Measurements from ENCODE around the gene EIF4G1.
"Not testable (repeated sequence)": the region's sequence is repeated elsewhere in the genome, so short reads cannot be mapped to it uniquely, and the experiment has no call there.

The EIF4G1 gene, protein sequence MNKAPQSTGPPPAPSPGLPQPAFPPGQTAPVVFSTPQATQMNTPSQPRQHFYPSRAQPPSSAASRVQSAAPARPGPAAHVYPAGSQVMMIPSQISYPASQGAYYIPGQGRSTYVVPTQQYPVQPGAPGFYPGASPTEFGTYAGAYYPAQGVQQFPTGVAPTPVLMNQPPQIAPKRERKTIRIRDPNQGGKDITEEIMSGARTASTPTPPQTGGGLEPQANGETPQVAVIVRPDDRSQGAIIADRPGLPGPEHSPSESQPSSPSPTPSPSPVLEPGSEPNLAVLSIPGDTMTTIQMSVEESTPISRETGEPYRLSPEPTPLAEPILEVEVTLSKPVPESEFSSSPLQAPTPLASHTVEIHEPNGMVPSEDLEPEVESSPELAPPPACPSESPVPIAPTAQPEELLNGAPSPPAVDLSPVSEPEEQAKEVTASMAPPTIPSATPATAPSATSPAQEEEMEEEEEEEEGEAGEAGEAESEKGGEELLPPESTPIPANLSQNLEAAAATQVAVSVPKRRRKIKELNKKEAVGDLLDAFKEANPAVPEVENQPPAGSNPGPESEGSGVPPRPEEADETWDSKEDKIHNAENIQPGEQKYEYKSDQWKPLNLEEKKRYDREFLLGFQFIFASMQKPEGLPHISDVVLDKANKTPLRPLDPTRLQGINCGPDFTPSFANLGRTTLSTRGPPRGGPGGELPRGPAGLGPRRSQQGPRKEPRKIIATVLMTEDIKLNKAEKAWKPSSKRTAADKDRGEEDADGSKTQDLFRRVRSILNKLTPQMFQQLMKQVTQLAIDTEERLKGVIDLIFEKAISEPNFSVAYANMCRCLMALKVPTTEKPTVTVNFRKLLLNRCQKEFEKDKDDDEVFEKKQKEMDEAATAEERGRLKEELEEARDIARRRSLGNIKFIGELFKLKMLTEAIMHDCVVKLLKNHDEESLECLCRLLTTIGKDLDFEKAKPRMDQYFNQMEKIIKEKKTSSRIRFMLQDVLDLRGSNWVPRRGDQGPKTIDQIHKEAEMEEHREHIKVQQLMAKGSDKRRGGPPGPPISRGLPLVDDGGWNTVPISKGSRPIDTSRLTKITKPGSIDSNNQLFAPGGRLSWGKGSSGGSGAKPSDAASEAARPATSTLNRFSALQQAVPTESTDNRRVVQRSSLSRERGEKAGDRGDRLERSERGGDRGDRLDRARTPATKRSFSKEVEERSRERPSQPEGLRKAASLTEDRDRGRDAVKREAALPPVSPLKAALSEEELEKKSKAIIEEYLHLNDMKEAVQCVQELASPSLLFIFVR (N-terminal part only)

GRCh38 chr3:184314363-184314699 lies at the start of gene EIF4G1:
EIF4G1 (plus strand) TSS chr3:184314606; CDS start chr3:184315797, 1,191 bp downstream.
- peak; percentile 54 to 95 (median 88) for DNase-seq

DNA sequence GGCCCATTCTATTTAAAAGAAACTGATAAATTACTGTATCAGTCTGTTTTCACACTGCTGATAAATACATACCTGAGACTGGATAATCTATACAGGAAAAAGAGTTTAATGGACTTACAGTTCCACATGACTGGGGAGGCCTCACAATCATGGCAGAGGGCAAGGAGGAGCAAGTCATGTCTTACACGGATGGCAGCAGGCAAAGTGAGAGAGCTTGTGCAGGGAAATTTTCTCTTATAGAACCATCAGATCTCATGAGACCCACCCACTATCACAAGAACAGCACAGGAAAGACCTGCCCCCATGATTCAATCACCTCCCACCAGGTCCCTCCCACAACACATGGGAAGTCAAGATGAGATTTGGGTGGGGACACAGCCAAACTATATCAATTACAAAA lies 47.2 kb upstream of the EIF4G1 start:
- DNase-seq = not testable (repeated sequence)

GRCh38 chr3:184272269-184272668 lies 42.1 kb upstream of the EIF4G1 start:
- DNase-seq = no peak

- peak in 2 of 51 donors; percentile 6 to 12 for DNase-seq
Measured at GRCh38 chr3:184275381-184275701, 39.1 kb upstream of the EIF4G1 start.

DNA sequence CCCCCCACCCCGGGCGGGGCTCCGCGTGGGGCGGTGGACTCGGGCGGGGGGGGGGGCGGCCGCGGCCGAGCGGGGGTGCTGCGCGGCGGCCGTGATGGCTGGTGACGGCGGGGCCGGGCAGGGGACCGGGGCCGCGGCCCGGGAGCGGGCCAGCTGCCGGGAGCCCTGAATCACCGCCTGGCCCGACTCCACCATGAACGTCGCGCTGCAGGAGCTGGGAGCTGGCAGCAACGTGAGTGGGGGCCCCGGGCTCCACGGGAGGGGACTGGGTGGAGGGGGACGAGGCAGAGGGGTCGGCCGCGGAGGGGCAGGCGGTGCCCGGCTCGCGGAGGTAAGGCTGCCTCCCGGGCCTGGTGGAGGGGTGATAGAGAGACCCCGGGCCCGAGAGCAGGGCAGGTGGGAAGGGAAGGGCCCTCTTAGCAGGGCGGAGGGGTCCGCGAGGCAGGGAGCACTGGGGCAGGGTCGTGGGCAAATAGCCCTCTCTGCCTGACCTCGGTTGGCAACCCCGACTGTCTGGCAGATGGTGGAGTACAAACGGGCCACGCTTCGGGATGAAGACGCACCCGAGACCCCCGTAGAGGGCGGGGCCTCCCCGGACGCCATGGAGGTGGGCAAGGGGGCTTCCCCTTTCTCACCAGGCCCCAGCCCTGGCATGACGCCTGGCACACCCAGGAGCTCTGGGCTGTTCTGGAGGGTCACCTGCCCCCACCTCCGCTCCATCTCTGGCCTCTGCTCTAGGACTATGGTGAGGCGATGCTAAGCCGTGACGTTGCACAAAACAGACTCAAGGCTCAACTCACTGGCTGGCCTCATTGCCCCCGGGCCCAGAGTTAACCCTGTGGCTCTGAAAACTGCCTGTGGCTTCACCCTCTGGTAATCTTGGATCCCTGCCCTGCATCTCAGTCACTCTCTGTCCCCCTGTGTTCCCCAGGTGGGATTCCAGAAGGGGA lies 38.2 kb upstream of the EIF4G1 start, which contains the start of gene ECE2:
Gene ECE2 (plus strand): TSS at position 62 of the 950 bp plus-strand sequence. CDS start 132 bp downstream, at position 194.
- peak in 12 of 51 donors; percentile 4 to 46 (median 17) for DNase-seq

GRCh38 chr3:184277366-184277765 lies 37.0 kb upstream of the EIF4G1 start:
- DNase-seq = no peak

DNA sequence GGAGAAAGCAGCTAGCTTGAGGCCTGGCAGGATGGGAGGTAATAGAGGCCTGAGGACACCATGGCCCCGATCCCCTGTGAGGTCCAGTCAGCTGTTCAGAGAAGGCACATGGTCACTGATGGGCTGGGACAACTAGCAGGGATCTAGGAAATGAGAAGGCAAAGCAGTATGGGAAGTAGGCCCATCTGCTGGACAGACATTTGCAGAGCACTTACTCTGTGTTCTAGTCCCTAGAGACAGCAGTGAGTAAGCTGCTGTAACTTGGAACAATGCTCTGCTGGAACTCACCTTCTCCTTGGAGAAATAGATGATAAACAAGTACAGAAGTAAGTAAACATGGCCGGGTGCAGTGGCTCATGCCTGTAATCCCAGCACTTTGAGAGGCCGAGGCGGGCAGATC lies 31.5 kb upstream of the EIF4G1 start:
- no peak for DNase-seq

DNA sequence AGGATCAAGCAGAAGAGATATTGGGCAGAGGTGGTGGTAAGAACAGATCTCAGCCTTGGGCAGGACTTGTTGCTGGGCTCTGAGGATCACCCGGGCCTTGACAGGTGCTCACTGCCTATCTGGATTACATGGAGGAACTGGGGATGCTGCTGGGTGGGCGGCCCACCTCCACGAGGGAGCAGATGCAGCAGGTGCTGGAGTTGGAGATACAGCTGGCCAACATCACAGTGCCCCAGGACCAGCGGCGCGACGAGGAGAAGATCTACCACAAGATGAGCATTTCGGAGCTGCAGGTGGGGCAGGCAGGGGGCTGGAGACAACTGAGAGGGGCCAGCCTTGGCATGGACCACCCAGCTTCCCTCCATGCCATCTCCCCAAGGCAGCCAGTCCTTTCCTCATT lies 30.7 kb upstream of the EIF4G1 start:
- DNase-seq = no peak

DNA sequence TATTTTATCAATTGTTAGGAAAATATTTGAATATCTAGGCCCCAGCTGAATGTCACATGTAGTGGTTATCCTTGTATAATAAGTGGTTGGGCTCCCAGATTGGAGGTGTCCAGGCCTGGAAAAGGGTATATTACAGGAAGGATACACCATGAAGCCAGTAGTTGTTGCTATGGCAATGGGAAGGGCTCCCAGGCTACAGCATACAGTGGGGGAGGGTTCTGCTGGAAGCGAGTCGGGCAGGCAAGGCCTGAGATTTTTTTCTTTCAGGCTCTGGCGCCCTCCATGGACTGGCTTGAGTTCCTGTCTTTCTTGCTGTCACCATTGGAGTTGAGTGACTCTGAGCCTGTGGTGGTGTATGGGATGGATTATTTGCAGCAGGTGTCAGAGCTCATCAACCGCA lies 29.7 kb upstream of the EIF4G1 start:
- DNase-seq = peak in 34 of 51 donors; percentile 5 to 75 (median 44)

GRCh38 chr3:184289426-184289938 lies 24.9 kb upstream of the EIF4G1 start:
- DNase-seq = peak in 28 of 51 donors; percentile 1 to 60 (median 17)

DNA sequence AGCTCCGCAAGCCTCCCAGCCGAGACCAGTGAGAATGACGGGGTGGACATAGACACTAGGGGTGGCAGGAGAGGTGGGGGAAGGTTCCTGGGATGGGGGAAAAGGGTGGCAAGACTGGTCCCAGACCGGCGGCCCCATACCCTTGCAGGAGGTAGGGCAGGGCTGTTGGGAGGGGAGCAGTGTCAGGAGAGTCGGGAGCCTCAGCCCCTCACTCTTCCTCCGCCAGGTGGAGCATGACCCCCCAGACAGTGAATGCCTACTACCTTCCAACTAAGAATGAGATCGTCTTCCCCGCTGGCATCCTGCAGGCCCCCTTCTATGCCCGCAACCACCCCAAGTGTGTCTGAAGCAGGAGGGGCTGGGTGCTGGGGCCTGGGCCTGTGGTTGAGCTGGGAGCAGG lies 24.1 kb upstream of the EIF4G1 start:
- DNase-seq = no peak

DNA sequence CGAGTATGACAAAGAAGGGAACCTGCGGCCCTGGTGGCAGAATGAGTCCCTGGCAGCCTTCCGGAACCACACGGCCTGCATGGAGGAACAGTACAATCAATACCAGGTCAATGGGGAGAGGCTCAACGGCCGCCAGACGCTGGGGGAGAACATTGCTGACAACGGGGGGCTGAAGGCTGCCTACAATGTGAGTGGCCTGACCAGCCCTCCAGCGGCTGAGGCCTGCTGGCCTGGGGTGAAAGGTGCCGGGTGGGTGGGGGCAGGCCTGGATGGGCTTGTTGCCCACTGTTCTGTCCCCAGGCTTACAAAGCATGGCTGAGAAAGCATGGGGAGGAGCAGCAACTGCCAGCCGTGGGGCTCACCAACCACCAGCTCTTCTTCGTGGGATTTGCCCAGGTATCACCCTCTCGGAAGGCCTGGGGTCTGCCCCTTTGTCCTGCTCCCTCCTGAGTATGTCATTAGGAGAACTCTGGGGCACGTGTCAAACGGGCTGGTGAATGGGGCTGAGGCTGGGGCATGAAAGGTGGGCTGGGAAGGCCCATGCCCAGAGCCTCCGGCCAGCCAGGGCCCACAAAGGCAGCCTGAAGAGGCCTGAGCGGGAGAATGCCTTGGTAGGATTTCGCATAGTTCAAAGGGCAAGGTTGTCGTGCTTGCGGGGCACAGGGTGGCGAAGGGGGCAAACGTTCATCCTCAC lies 23.2 kb upstream of the EIF4G1 start:
- DNase-seq = no peak

DNA sequence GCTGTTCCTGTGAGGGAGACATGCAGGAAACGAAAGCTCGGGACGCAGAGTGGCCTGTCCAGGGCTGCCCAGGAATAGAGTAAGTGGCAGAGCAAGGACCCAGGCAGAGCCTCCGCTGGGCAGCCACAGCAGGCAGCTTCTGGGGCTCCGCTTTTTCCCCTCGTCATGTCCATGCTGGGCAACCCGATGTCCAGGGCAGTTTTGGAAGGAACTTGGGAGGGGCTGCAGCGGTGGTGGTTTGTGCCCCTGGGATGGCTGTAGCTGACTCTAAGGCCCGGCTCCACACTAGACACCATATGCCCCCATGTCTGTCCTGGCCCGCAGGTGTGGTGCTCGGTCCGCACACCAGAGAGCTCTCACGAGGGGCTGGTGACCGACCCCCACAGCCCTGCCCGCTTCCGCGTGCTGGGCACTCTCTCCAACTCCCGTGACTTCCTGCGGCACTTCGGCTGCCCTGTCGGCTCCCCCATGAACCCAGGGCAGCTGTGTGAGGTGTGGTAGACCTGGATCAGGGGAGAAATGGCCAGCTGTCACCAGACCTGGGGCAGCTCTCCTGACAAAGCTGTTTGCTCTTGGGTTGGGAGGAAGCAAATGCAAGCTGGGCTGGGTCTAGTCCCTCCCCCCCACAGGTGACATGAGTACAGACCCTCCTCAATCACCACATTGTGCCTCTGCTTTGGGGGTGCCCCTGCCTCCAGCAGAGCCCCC lies 22.5 kb upstream of the EIF4G1 start:
- DNase-seq = no peak

DNA sequence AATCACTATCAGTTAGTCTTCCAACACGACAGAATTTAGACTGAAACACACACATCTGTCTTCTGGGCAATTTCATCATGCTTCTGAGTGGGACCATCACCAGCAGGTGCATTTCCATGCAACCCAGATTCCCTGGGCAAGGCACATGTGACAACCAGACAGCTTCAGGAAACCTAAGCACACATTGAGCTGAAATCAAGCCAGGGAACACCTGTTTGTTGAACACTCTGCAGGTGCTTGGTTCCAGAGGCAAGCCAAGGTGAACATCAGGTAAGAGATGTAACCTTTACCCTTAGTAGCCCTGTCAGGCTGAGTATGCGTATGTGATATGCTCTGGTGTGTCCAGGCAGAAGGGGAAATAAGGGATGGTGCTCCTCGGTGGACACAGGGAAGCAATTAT lies 18.6 kb upstream of the EIF4G1 start:
- no peak for DNase-seq

- no peak for DNase-seq
Measured at GRCh38 chr3:184296616-184297015, 17.8 kb upstream of the EIF4G1 start.

DNA sequence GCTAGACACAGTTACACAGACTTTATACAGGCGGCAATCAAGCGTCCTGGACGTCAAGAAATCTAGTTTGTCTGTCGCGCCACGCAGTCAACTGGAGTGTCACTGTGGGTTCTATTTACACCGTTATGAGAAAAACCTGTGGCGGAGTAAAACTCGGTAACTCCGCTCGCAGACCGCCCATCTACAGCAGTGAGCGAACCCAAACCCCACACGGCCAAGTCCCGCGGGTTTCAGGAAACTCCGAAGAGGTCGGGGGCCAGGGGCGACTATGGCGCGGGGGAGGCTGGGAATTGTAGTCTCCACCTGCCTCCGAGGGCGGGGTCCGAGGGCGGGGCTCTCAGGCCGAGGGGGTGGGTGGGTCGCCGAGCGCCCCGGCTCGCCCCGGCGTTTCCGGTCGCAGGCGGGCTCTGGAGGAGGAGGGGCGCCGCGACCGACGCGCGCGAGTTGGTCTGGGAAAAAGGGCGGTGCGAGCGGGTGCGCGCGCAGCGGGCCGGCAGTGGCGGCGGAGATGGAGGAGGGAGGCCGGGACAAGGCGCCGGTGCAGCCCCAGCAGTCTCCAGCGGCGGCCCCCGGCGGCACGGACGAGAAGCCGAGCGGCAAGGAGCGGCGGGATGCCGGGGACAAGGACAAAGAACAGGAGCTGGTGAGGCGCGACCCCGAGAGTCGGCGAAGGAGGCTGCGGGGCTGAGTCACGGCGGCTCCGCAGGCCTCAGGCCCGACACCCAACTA lies 15.5 kb upstream of the EIF4G1 start, which contains the start of gene PSMD2:
Gene PSMD2 (plus strand): TSS at position 483 of the 729 bp plus-strand sequence. CDS start 26 bp downstream, at position 509.
- DNase-seq = peak; percentile 68 to 99 (median 95)

GRCh38 chr3:184299488-184300377 lies 14.7 kb upstream of the EIF4G1 start:
- peak in 1 of 51 donors; percentile 33 for DNase-seq
